MCF 10A (cell line): Measurements from ENCODE around the gene ACAD11. TPM values are rescaled to one million over a fixed set of nuclear protein-coding genes. Genes with fewer than 3 reads are reported as not detected.
"Not testable (repeated sequence)": the region's sequence is repeated elsewhere in the genome, so short reads cannot be mapped to it uniquely, and the experiment has no call there.

Experiments
- BruUV-seq: library from RNA; stranded (reverse); fragments of 400-500 nt; replicated peaks from 2 replicates; lab custom pipeline; 2021; lab: Mats Ljungman, UMichigan
- CTCF ChIA-PET: fragments of 300-600 bp; sonication (Branson Sonifier 250); formaldehyde crosslinking; extraction: SDS; loops from one replicate; lab custom pipeline; 2021; ENCODE audit warnings: antibody characterized with exemption, inconsistent platforms; lab: Yijun Ruan, JAX
- POLR2A ChIA-PET: fragments of 300-600, 350-650 bp; sonication (Branson Sonifier 250); formaldehyde crosslinking; extraction: SDS; loops from one replicate; lab custom pipeline; 2020; ENCODE audit warnings: antibody characterized with exemption, inconsistent platforms; lab: Yijun Ruan, JAX
- DNase-seq: peaks from one replicate; pipeline ENCODE4 v3.0.0-alpha.2; 2018; ENCODE audit not compliant: unreplicated experiment
- H3K27ac Mint-ChIP-seq: one replicate; pipeline ENCODE4 v1.8.0; 2022; ENCODE audit warnings: mild to moderate bottlenecking, low read depth, mixed read lengths; ENCODE audit not compliant: unreplicated experiment
- H3K27me3 Mint-ChIP-seq: one replicate; pipeline ENCODE4 v1.8.0; 2022; ENCODE audit warnings: mixed read lengths; ENCODE audit not compliant: insufficient read depth, unreplicated experiment
- H3K36me3 Mint-ChIP-seq: one replicate; pipeline ENCODE4 v1.8.0; 2022; ENCODE audit warnings: mild to moderate bottlenecking, moderate library complexity, mixed read lengths; ENCODE audit not compliant: insufficient read depth, unreplicated experiment
- H3K4me1 Mint-ChIP-seq: one replicate; pipeline ENCODE4 v1.8.0; 2022; ENCODE audit warnings: mixed read lengths; ENCODE audit not compliant: insufficient read depth, unreplicated experiment
- H3K4me3 Mint-ChIP-seq: one replicate; pipeline ENCODE4 v1.8.0; 2022; ENCODE audit warnings: mild to moderate bottlenecking, moderate library complexity, mixed read lengths; ENCODE audit not compliant: unreplicated experiment
- H3K9me3 Mint-ChIP-seq: one replicate; pipeline ENCODE4 v1.8.0; 2022; ENCODE audit warnings: mixed read lengths; ENCODE audit not compliant: unreplicated experiment
- intact Hi-C: fragments of 100-400 bp; cut with micrococcal nuclease; formaldehyde crosslinking; loops from 2 replicates; pipeline ENCODE4 v1.14.1; 2022
- total RNA-seq: library from RNA; stranded (reverse); gene quantifications from 2 replicates; pipeline ENCODE4 v1.2.3, GENCODE V29; 2022
- TF ChIP-seq, protein P1 (sequence below): fragments of 200-600 bp; IDR thresholded peaks from one replicate; pipeline ENCODE4 v1.8.0; 2022; ENCODE audit warnings: antibody characterized with exemption, mild to moderate bottlenecking; ENCODE audit not compliant: unreplicated experiment

Gene ACAD11
- total RNA-seq, 1 experiment from 2014 or later = 30.9 TPM

DNA sequence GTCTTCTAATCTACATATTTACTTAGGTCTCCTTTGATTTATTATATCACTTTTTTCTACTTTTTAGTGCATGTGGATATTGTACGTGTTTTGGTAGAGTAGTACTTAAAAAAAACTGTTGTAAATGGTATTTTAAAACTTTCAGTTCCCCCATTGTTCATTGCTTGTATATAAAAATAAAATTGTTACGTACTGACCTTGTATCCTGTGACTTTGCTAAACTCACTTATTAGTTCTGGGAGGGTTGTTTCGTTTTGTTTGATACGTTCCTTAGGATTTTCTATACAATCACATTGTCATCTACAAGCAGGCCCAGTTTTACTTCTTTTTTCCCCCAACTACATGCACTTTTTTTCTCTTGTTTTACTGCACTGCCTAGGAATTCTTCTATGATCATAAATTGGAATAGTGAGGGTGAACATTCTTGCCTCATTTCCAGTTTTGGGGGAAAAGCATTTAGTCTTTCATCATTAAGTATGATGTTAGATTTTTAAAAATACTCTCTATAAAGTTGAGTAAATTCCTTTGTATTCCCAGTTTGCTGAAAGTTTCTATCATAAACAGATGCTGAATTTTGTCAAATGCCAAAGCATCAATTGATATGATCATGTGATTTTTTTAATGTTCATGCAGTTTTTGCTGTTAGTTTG lies 96.1 kb downstream of the ACAD11 start:
- Mint-ChIP-seq H3K36me3 (peaks cover 14% of the 10 kb centered on the region), H3K27ac (no peak overlapping the region), H3K4me1 (no peaks in the 10 kb centered on the region), H3K27me3 (no peaks in the 10 kb centered on the region), H3K9me3 (no peaks in the 10 kb centered on the region), H3K4me3 (no peak overlapping the region)
- intact Hi-C loops = no loop called here
- ChIA-PET CTCF (no interaction called here), POLR2A (no interaction called here)
- TF ChIP-seq, protein P1, sequence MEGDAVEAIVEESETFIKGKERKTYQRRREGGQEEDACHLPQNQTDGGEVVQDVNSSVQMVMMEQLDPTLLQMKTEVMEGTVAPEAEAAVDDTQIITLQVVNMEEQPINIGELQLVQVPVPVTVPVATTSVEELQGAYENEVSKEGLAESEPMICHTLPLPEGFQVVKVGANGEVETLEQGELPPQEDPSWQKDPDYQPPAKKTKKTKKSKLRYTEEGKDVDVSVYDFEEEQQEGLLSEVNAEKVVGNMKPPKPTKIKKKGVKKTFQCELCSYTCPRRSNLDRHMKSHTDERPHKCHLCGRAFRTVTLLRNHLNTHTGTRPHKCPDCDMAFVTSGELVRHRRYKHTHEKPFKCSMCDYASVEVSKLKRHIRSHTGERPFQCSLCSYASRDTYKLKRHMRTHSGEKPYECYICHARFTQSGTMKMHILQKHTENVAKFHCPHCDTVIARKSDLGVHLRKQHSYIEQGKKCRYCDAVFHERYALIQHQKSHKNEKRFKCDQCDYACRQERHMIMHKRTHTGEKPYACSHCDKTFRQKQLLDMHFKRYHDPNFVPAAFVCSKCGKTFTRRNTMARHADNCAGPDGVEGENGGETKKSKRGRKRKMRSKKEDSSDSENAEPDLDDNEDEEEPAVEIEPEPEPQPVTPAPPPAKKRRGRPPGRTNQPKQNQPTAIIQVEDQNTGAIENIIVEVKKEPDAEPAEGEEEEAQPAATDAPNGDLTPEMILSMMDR = no peak
- DNase-seq = no peak
- no TSS peak for BruUV-seq

DNA sequence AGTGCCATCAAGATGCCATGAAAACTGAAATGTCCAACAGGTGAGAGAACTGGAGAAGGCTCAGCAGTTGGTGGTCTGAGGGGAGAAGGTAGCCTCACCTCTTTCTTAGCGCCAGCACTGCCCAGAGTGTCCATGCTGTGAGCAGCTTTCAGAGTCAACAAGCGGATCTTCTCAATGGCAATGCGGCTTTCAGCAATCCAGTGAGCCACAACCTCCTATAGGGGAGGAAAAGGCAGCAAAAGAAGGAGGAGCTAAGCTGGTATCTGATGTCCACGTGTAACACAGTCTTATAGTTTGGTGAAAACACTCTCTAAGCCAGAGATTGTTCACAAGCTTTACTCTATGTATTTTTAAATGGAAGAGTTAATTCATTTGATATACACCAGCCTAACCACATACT lies 98.6 kb downstream of the ACAD11 start:
- no peaks in the 10 kb centered on the region for H3K9me3 Mint-ChIP-seq
- H3K27ac Mint-ChIP-seq = no peak overlapping the region
- CTCF ChIA-PET = interaction anchor here (0.7 kb wide), 1 partner anchor 1698 kb away, joined by 3 read pairs; no protein-coding TSS in a partner anchor

DNA sequence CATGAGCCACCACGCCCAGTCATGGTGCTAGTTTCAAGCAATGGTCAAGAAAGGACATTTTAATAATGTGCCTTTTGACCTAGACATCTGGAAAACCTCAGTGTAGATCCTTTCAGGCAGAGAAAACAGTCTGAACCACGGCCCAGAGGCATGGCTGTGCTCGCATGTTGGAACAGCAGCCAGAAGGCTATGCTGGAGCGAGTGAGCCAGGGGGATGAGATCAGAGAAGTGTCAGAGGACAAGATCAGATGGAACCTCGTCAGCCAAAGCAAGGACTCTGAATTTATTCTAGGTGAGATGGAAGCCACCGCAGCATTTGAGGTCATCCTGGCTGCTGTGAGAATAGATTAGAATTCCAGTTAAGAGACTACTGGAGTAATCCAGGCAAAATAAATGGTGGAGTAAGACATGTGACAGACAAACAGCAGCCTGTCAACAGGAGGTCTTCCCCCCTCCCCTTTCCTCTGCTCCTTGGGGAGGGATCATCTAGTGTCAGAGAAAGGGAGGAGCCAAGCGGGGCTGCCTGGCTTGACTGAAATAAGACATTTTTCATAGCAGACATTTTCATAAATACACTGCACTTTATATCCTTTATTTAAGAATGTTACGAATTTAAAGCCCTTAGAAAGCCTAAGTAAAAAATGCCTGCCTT lies 103.0 kb downstream of the ACAD11 start:
- H3K36me3 Mint-ChIP-seq = peaks cover 10% of the 10 kb centered on the region

More for the DNA sequence above, 98.6 kb downstream of the ACAD11 start:
- POLR2A ChIA-PET = interaction anchor here (1.1 kb wide), 1 partner anchor 36 kb away, joined by 4 read pairs; the partner anchor contains the start of gene ACKR4
- intact Hi-C loops = no loop called here
- BruUV-seq = no TSS peak
- H3K4me1 Mint-ChIP-seq = no peaks in the 10 kb centered on the region
- no peak for DNase-seq
- H3K4me3 Mint-ChIP-seq = no peak overlapping the region
- H3K27me3 Mint-ChIP-seq = no peaks in the 10 kb centered on the region
- H3K36me3 Mint-ChIP-seq = peaks cover 20% of the 10 kb centered on the region
- TF ChIP-seq, protein P1 = no peak

DNA sequence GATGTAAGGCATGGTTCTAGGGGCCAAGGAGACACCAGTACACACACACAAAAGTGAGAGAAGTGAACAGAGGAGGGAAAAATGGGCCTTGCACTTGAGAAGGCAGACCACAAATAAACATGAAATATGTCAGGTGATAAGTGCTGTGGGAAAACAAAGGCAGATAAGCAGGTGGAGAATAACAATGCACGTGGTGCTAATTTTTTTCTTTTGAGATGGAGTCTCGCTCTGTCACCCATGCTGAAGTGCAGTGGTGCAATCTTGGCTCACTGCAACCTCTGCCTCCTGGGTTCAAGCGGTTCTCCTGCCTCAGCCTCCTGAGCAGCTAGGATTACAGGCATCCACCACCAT lies 103.6 kb downstream of the ACAD11 start:
- H3K27me3 Mint-ChIP-seq, H3K27ac Mint-ChIP-seq, POLR2A ChIA-PET, H3K4me3 Mint-ChIP-seq, BruUV-seq, intact Hi-C loops, H3K36me3 Mint-ChIP-seq, H3K4me1 Mint-ChIP-seq, H3K9me3 Mint-ChIP-seq, DNase-seq, CTCF ChIA-PET: not testable (repeated sequence)

More for the DNA sequence above, 103.0 kb downstream of the ACAD11 start:
- Mint-ChIP-seq H3K9me3 (no peaks in the 10 kb centered on the region), H3K4me3 (no peak overlapping the region), H3K4me1 (no peaks in the 10 kb centered on the region), H3K27ac (no peak overlapping the region), H3K27me3 (no peaks in the 10 kb centered on the region)
- DNase-seq = no peak
- CTCF ChIA-PET = interaction anchor here (0.6 kb wide), 1 partner anchor 21 kb away, joined by 3 read pairs; no protein-coding TSS in a partner anchor
- POLR2A ChIA-PET = no interaction called here
- TF ChIP-seq, protein P1 = no peak
- no TSS peak for BruUV-seq
- intact Hi-C loops = no loop called here
